CD4-positive, alpha-beta memory T cell (primary cell): Measurements from ENCODE around the gene HOTAIR. TPM values are rescaled to one million over a fixed set of nuclear protein-coding genes. Genes with fewer than 3 reads are reported as not detected.

Source experiments
- CTCF ChIA-PET: fragments of 350-600 bp; sonication (Branson Sonifier 250); formaldehyde crosslinking; loops from one replicate; lab custom pipeline; 2021; ENCODE audit warnings: inconsistent platforms; ENCODE audit not compliant: partially characterized antibody; lab: Charles Lee
- POLR2A ChIA-PET: fragments of 350-600 bp; sonication (Branson Sonifier 250); formaldehyde crosslinking; loops from one replicate; lab custom pipeline; 2021; ENCODE audit not compliant: partially characterized antibody; lab: Charles Lee
- DNase-seq, 5 donors: peaks; one replicate each; pipeline versions ENCODE4 v3.0.0 to v3.0.0-alpha.2; 2020 to 2022; ENCODE audit warnings: mixed read lengths in 1 of 5
- H3K27ac ChIP-seq: one replicate; pipeline ENCODE4 v1.7.0; 2013; ENCODE audit warnings: low read depth, low read length
- H3K27me3 ChIP-seq: 2 replicates; pipeline ENCODE4 v1.7.0; 2013; ENCODE audit warnings: mild to moderate bottlenecking, low read length, moderate library complexity; ENCODE audit not compliant: insufficient read depth
- H3K36me3 ChIP-seq: 2 replicates; pipeline ENCODE4 v1.7.0; 2013; ENCODE audit warnings: mild to moderate bottlenecking, low read length, moderate library complexity; ENCODE audit not compliant: insufficient read depth
- H3K4me1 ChIP-seq: 2 replicates; pipeline ENCODE4 v1.7.0; 2013; ENCODE audit warnings: mild to moderate bottlenecking, low read length, moderate library complexity; ENCODE audit not compliant: insufficient read depth
- H3K4me3 ChIP-seq, 2 donors: one replicate each; pipeline ENCODE4 v1.7.0; 2013; ENCODE audit warnings: low read length in 2 of 2, mild to moderate bottlenecking in 1 of 2
- H3K9me3 ChIP-seq, 2 donors: one replicate each; pipeline ENCODE4 v1.7.0; 2013; ENCODE audit warnings: low read length in 2 of 2, control low read depth in 1 of 2; ENCODE audit not compliant: control insufficient read depth in 1 of 2
- H3K27ac Mint-ChIP-seq, 7 donors: one replicate each; pipeline ENCODE4 v1.8.0; 2020 to 2021; ENCODE audit warnings: mixed read lengths in 7 of 7, mild to moderate bottlenecking in 6 of 7, inconsistent platforms in 3 of 7, moderate library complexity in 3 of 7
- H3K27me3 Mint-ChIP-seq, 2 donors: one replicate each; pipeline ENCODE4 v1.8.0; 2020 to 2021; ENCODE audit warnings: mixed read lengths in 2 of 2
- H3K36me3 Mint-ChIP-seq, 2 donors: one replicate each; pipeline ENCODE4 v1.8.0; 2020 to 2021; ENCODE audit warnings: mixed read lengths in 2 of 2, inconsistent platforms in 1 of 2, mild to moderate bottlenecking in 1 of 2
- H3K4me1 Mint-ChIP-seq, 4 donors: one replicate each; pipeline ENCODE4 v1.8.0; 2020 to 2021; ENCODE audit warnings: mixed read lengths in 4 of 4, mild to moderate bottlenecking in 1 of 4
- H3K4me3 Mint-ChIP-seq, 8 donors: one replicate each; pipeline ENCODE4 v1.8.0; 2020 to 2021; ENCODE audit warnings: mixed read lengths in 8 of 8, mild to moderate bottlenecking in 7 of 8, moderate library complexity in 6 of 8, inconsistent platforms in 3 of 8
- H3K9me3 Mint-ChIP-seq, 8 donors: one replicate each; pipeline ENCODE4 v1.8.0; 2020 to 2021; ENCODE audit warnings: mixed read lengths in 8 of 8, mild to moderate bottlenecking in 5 of 8, inconsistent platforms in 3 of 8, moderate library complexity in 1 of 8
- intact Hi-C: fragments of 100-400 bp; cut with micrococcal nuclease; formaldehyde crosslinking; loops from one replicate; pipeline ENCODE4 v1.15.1; 2023
- polyA plus RNA-seq, 2 donors: library from polyadenylated mRNA; unstranded; fragments of 300-500 nt; fragmentation: Illumina TruSeq; gene quantifications; one replicate each; pipeline ENCODE4 v1.2.3, GENCODE V29; 2021
- total RNA-seq, 2 experiments: library from RNA; stranded (reverse); gene quantifications; one replicate each; pipeline ENCODE4 v1.2.3, GENCODE V29; 2021

HOTAIR gene
- total and polyA plus RNA-seq, 4 experiments from 2014 or later = not detected

GRCh38 chr12:53955776-53956250 lies 18.9 kb downstream of the HOTAIR start:
- H3K4me1 ChIP-seq = peaks cover 23% of the 10 kb centered on the region
- H3K27ac ChIP-seq = no peak overlapping the region
- Mint-ChIP-seq H3K36me3 (no peaks in the 10 kb centered on the region), H3K9me3 (peaks cover 0 to 52% (median 6%) of the 10 kb centered on the region in 8 donors), H3K27ac (peak overlapping the region in 3 of 7 donors; percentile 36 to 84 (median 57)), H3K27me3 (peaks cover 74 to 79% of the 10 kb centered on the region in 2 donors), H3K4me1 (peaks cover 9 to 57% (median 31%) of the 10 kb centered on the region in 4 donors), H3K4me3 (peak overlapping the region in 6 of 8 donors; percentile 2 to 61 (median 15))
- no peak overlapping the region for H3K4me3 ChIP-seq
- no peaks in the 10 kb centered on the region for H3K36me3 ChIP-seq
- no peak for DNase-seq
- CTCF ChIA-PET = no interaction called here
- POLR2A ChIA-PET = interaction anchor here (0.7 kb wide), 1 partner anchor 39 kb away, joined by 3 read pairs; no protein-coding TSS in a partner anchor
- H3K9me3 ChIP-seq = no peaks in the 10 kb centered on the region
- intact Hi-C loops = no loop called here
- H3K27me3 ChIP-seq = peaks cover 95% of the 10 kb centered on the region

- peak overlapping the region in 1 of 8 donors; percentile 62 for H3K4me3 Mint-ChIP-seq
- H3K27ac ChIP-seq = no peak overlapping the region
- peak overlapping the region in 3 of 7 donors; percentile 36 to 84 (median 57) for H3K27ac Mint-ChIP-seq
- no peaks in the 10 kb centered on the region for H3K36me3 ChIP-seq
- no peaks in the 10 kb centered on the region for H3K36me3 Mint-ChIP-seq
- ChIA-PET POLR2A (no interaction called here), CTCF (no interaction called here)
- peaks cover 0 to 50% (median 3%) of the 10 kb centered on the region in 8 donors for H3K9me3 Mint-ChIP-seq
- intact Hi-C loops = no loop called here
- H3K9me3 ChIP-seq = no peaks in the 10 kb centered on the region
- peaks cover 95% of the 10 kb centered on the region for H3K27me3 ChIP-seq
- peaks cover 6 to 62% (median 27%) of the 10 kb centered on the region in 4 donors for H3K4me1 Mint-ChIP-seq
- H3K4me1 ChIP-seq = peaks cover 25% of the 10 kb centered on the region
- no peak overlapping the region for H3K4me3 ChIP-seq
- H3K27me3 Mint-ChIP-seq = peaks cover 72 to 80% of the 10 kb centered on the region in 2 donors
- DNase-seq = no peak
Measured at GRCh38 chr12:53955036-53955775, 19.5 kb downstream of the HOTAIR start.

- H3K27me3 ChIP-seq = peaks cover 95% of the 10 kb centered on the region
- no peak within 1 kb of the TSS for H3K4me3 ChIP-seq
- H3K27me3 Mint-ChIP-seq = peaks cover 72 to 80% of the 10 kb centered on the region in 2 donors
- CTCF ChIA-PET = interaction anchor here (0.6 kb wide), 1 partner anchor 20 kb away, joined by 3 read pairs; no protein-coding TSS in a partner anchor
- no peaks in the 10 kb centered on the region for H3K36me3 ChIP-seq
- H3K36me3 Mint-ChIP-seq = no peaks in the 10 kb centered on the region
- DNase-seq = no peak
- H3K9me3 ChIP-seq = no peaks in the 10 kb centered on the region
- no peak within 1 kb of the TSS for H3K27ac ChIP-seq
- peak within 1 kb of the TSS in 5 of 7 donors; percentile 18 to 84 (median 61) for H3K27ac Mint-ChIP-seq
- intact Hi-C loops = loop anchor here (5.0 kb wide), 1 partner anchor 33 kb away; the partner anchor contains the start of gene HOXC10
- H3K9me3 Mint-ChIP-seq = peaks cover 0 to 46% (median 2%) of the 10 kb centered on the region in 8 donors
- peaks cover 25% of the 10 kb centered on the region for H3K4me1 ChIP-seq
- H3K4me3 Mint-ChIP-seq = peak within 1 kb of the TSS in 6 of 8 donors; percentile 2 to 62 (median 44)
- H3K4me1 Mint-ChIP-seq = peaks cover 6 to 67% (median 26%) of the 10 kb centered on the region in 4 donors
- POLR2A ChIA-PET = no interaction called here
Measured at GRCh38 chr12:53954694-53955035, 20.1 kb downstream of the HOTAIR start, which contains the start of gene HOXC12. TSS of gene HOXC12 (plus strand) at chr12:53954903. CDS start at chr12:53954930, 27 bp downstream.

- H3K27ac Mint-ChIP-seq = peak overlapping the region in 5 of 7 donors; percentile 18 to 80 (median 61)
- POLR2A ChIA-PET = no interaction called here
Measured at GRCh38 chr12:53953831-53954693, 20.7 kb downstream of the HOTAIR start.

GRCh38 chr12:53952871-53953734 lies 21.7 kb downstream of the HOTAIR start:
- no peaks in the 10 kb centered on the region for H3K36me3 ChIP-seq
- H3K27me3 ChIP-seq = peaks cover 89% of the 10 kb centered on the region
- ChIA-PET CTCF (no interaction called here), POLR2A (no interaction called here)
- H3K36me3 Mint-ChIP-seq = no peaks in the 10 kb centered on the region
- H3K9me3 Mint-ChIP-seq = peaks cover 0 to 43% (median 2%) of the 10 kb centered on the region in 8 donors
- DNase-seq = no peak
- peak overlapping the region in 4 of 8 donors; percentile 28 to 58 (median 48) for H3K4me3 Mint-ChIP-seq
- H3K27ac ChIP-seq = no peak overlapping the region
- H3K27ac Mint-ChIP-seq = peak overlapping the region in 4 of 7 donors; percentile 12 to 90 (median 79)
- H3K4me1 ChIP-seq = peaks cover 25% of the 10 kb centered on the region
- no peaks in the 10 kb centered on the region for H3K9me3 ChIP-seq
- H3K4me1 Mint-ChIP-seq = peaks cover 6 to 62% (median 26%) of the 10 kb centered on the region in 4 donors
- intact Hi-C loops = loop anchor here (2.0 to 5.0 kb wide), 2 partner anchors 22 to 34 kb away; partner anchors contain the start of genes HOTAIR and HOXC10
- H3K4me3 ChIP-seq = no peak overlapping the region
- H3K27me3 Mint-ChIP-seq = peaks cover 71 to 82% of the 10 kb centered on the region in 2 donors

More at GRCh38 chr12:53953831-53954693, 20.7 kb downstream of the HOTAIR start:
- peaks cover 69 to 80% of the 10 kb centered on the region in 2 donors for H3K27me3 Mint-ChIP-seq
- DNase-seq = no peak
- intact Hi-C loops = loop anchor here (2.0 to 5.0 kb wide), 2 partner anchors 21 to 33 kb away; partner anchors contain the start of genes HOTAIR and HOXC10
- no peaks in the 10 kb centered on the region for H3K9me3 ChIP-seq
- H3K36me3 ChIP-seq = no peaks in the 10 kb centered on the region
- CTCF ChIA-PET = interaction anchor here (0.6 kb wide), 1 partner anchor 19 kb away, joined by 3 read pairs; no protein-coding TSS in a partner anchor
- no peak overlapping the region for H3K4me3 ChIP-seq
- peaks cover 6 to 67% (median 26%) of the 10 kb centered on the region in 4 donors for H3K4me1 Mint-ChIP-seq
- H3K27ac ChIP-seq = no peak overlapping the region
- peaks cover 95% of the 10 kb centered on the region for H3K27me3 ChIP-seq
- H3K4me3 Mint-ChIP-seq = peak overlapping the region in 5 of 8 donors; percentile 2 to 62 (median 57)
- H3K9me3 Mint-ChIP-seq = peaks cover 0 to 46% (median 2%) of the 10 kb centered on the region in 8 donors
- H3K36me3 Mint-ChIP-seq = no peaks in the 10 kb centered on the region
- peaks cover 25% of the 10 kb centered on the region for H3K4me1 ChIP-seq

GRCh38 chr12:53952335-53952694 lies 22.4 kb downstream of the HOTAIR start:
- DNase-seq = no peak
- CTCF ChIA-PET = no interaction called here
- Mint-ChIP-seq H3K27ac (peak overlapping the region in 3 of 7 donors; percentile 73 to 89 (median 85)), H3K36me3 (no peaks in the 10 kb centered on the region), H3K4me1 (peaks cover 6 to 58% (median 26%) of the 10 kb centered on the region in 4 donors), H3K4me3 (peak overlapping the region in 4 of 8 donors; percentile 28 to 58 (median 42)), H3K27me3 (peaks cover 72 to 83% of the 10 kb centered on the region in 2 donors), H3K9me3 (peaks cover 0 to 42% (median 2%) of the 10 kb centered on the region in 8 donors)
- Histone ChIP-seq H3K27me3 (peaks cover 89% of the 10 kb centered on the region), H3K27ac (no peak overlapping the region), H3K4me3 (no peak overlapping the region), H3K36me3 (no peaks in the 10 kb centered on the region), H3K9me3 (no peaks in the 10 kb centered on the region), H3K4me1 (peaks cover 25% of the 10 kb centered on the region)
- POLR2A ChIA-PET = no interaction called here
- intact Hi-C loops = loop anchor here (2.0 to 5.0 kb wide), 2 partner anchors 22 to 35 kb away; partner anchors contain the start of genes HOTAIR and HOXC10
